Measurements from ENCODE around the gene ARRDC3. TPM values are rescaled to one million over a fixed set of nuclear protein-coding genes. Genes with fewer than 3 reads are reported as not detected.

The ARRDC3 gene
- total and polyA plus RNA-seq, 2 donors (not counting 3 experiments of a cell fraction or from before 2014, with no cell fraction given) = 12.4 to 43.1 TPM

GRCh38 chr5:91419136-91419535 lies 36.0 kb upstream of the ARRDC3 start:
- no TSS peak for BruUV-seq (replicated peaks)
- Histone ChIP-seq H3K9me3 (replicated peaks; ENCODE audit: control insufficient read depth, insufficient read depth, low read length) (no peaks in the 10 kb centered on the region), H3K79me2 (ENCODE audit: control insufficient read depth, insufficient read depth, low read length) (no peaks in the 10 kb centered on the region), H3K27me3 (ENCODE audit: control insufficient read depth in 2 of 2, insufficient read depth in 2 of 2, low read length in 2 of 2) (no peaks in the 10 kb centered on the region), H3K4me2 (ENCODE audit: insufficient read depth, low read length) (no peak overlapping the region), H3K4me3 (replicated peaks in 1 of 3; ENCODE audit: insufficient read depth in 1 of 3, low read depth in 1 of 3, low read length in 3 of 3) (no peak overlapping the region), H3K27ac (ENCODE audit: insufficient read depth, low read depth, low read length) (no peak overlapping the region), H2AFZ (ENCODE audit: low read depth, low read length) (no peak overlapping the region), H3K36me3 (ENCODE audit: control insufficient read depth in 2 of 2, extremely low read depth in 1 of 2, insufficient read depth in 2 of 2, low read length in 2 of 2) (no peaks in the 10 kb centered on the region), H3K4me1 (ENCODE audit: control insufficient read depth, extremely low read depth, insufficient read depth, low read length) (no peaks in the 10 kb centered on the region), H4K20me1 (replicated peaks; ENCODE audit: control insufficient read depth, extremely low read depth, insufficient read depth, low read length) (no peaks in the 10 kb centered on the region), H3K9me1 (replicated peaks; ENCODE audit: control insufficient read depth, extremely low read depth, insufficient read depth, low read length) (no peaks in the 10 kb centered on the region), H3K9ac (replicated peaks; ENCODE audit: extremely low read depth, insufficient read depth, low read length) (no peak overlapping the region)
- DNase-seq (ENCODE audit: low read depth, low spot score) (no peak), FAIRE-seq (no peak)
- POLR2A ChIA-PET = interaction anchor here (0.5 to 0.9 kb wide), 2 partner anchors 34 to 676 kb away, joined by 3 read pairs; no protein-coding TSS in a partner anchor
- intact Hi-C loops (cut with micrococcal nuclease) (loop anchor here (1.0 kb wide), 5 partner anchors 34 to 617 kb away; no protein-coding TSS in a partner anchor), dilution Hi-C loops (cut with MboI; ENCODE audit: extremely low pct_ligation_motif_present, low sequenced_read_pairs) (no loop called here)
- no peak for TF ChIP-seq MAX (IDR thresholded peaks at IDR 0.05; ENCODE audit: insufficient read depth, insufficient read length)
- no peak for TF ChIP-seq POLR2A (IDR thresholded peaks at IDR 0.05; ENCODE audit: low read depth, low read length)
- no peak for TF ChIP-seq GATA2 (IDR thresholded peaks at IDR 0.05; ENCODE audit: insufficient read depth, insufficient read length, low read depth, low read length)
- TF ChIP-seq POLR2AphosphoS5 (IDR thresholded peaks at IDR 0.05; ENCODE audit: insufficient read depth, low read depth, low read length) = no peak
- TF ChIP-seq MYC (IDR thresholded peaks at IDR 0.05; ENCODE audit: low read depth, low read length) = no peak
- TF ChIP-seq EZH2 (IDR thresholded peaks at IDR 0.05; ENCODE audit: borderline replicate concordance, low read depth, low read length, severe bottlenecking) = no peak
- TF ChIP-seq FOS (IDR thresholded peaks at IDR 0.05; ENCODE audit: borderline replicate concordance, insufficient read depth, low read length) = no peak
- TF ChIP-seq JUN (IDR thresholded peaks at IDR 0.05; ENCODE audit: borderline replicate concordance, insufficient read depth, insufficient read length, low read depth) = no peak
- TF ChIP-seq CTCF (IDR thresholded peaks at IDR 0.05; ENCODE audit: extremely low read depth in 1 of 2, insufficient read depth in 1 of 2, low read depth in 1 of 2, low read length in 2 of 2) = no peak
- CTCF ChIA-PET = interaction anchor here (0.6 to 7.9 kb wide), 76 partner anchors 9 to 981 kb away, joined by 3 to 287 read pairs (median 4); partner anchors contain the start of gene ARRDC3
